SK-N-SH treated with all-trans-retinoic acid at 6 μM for 48 hours (cell line): ENCODE results near the gene TEKT1.

Experiments
- ARNTL ChIP-seq: fragments of 450-650 bp; formaldehyde crosslinking; IDR thresholded peaks from 2 replicates; pipeline ENCODE4 v1.5.0; 2020; ENCODE audit warnings: low read depth, mild to moderate bottlenecking, moderate library complexity, borderline replicate concordance
- BACH2 ChIP-seq: fragments of 250-450 bp; sonication (Bioruptor Pico); IDR thresholded peaks from 2 replicates; pipeline ENCODE4 v1.9.0; 2021; ENCODE audit warnings: mild to moderate bottlenecking, borderline replicate concordance
- CSRNP3 ChIP-seq: fragments of 250-450 bp; sonication (Bioruptor Pico); IDR thresholded peaks from 2 replicates; pipeline ENCODE4 v1.5.1; 2021; ENCODE audit warnings: mild to moderate bottlenecking, moderate library complexity
- ESRRG ChIP-seq: fragments of 250-450 bp; sonication (Bioruptor Pico); IDR thresholded peaks from 2 replicates; pipeline ENCODE4 v1.6.1; 2021; ENCODE audit warnings: mild to moderate bottlenecking
- ISL1 ChIP-seq: fragments of 250-450 bp; sonication (Bioruptor Pico); IDR thresholded peaks from 2 replicates; pipeline ENCODE4 v2.1.2; 2022; ENCODE audit warnings: mild to moderate bottlenecking, moderate library complexity
- OSR1 ChIP-seq: fragments of 250-450 bp; sonication (Bioruptor Pico); IDR thresholded peaks from 2 replicates; pipeline ENCODE4 v1.8.0; 2022; ENCODE audit warnings: moderate library complexity, mild to moderate bottlenecking, inconsistent platforms
- PATZ1 ChIP-seq: fragments of 250-450 bp; sonication (Bioruptor Pico); IDR thresholded peaks from 2 replicates; pipeline ENCODE4 v1.8.0; 2020; ENCODE audit warnings: mild to moderate bottlenecking, moderate library complexity, borderline replicate concordance
- POU6F1 ChIP-seq: fragments of 250-450 bp; sonication (Bioruptor Pico); IDR thresholded peaks from 2 replicates; pipeline ENCODE4 v1.8.0; 2021; ENCODE audit warnings: low read depth, mild to moderate bottlenecking, moderate library complexity, borderline replicate concordance
- PPARA ChIP-seq: fragments of 250-450 bp; sonication (Bioruptor Pico); IDR thresholded peaks from 2 replicates; pipeline ENCODE4 v1.5.0; 2020; ENCODE audit warnings: mild to moderate bottlenecking, borderline replicate concordance
- TCF4 ChIP-seq: fragments of 250-450 bp; sonication (Bioruptor Pico); IDR thresholded peaks from 2 replicates; pipeline ENCODE4 v1.8.0; 2021; ENCODE audit warnings: mild to moderate bottlenecking, moderate library complexity, borderline replicate concordance
- ZC3H10 ChIP-seq: fragments of 250-450 bp; sonication (Bioruptor Pico); IDR thresholded peaks from 2 replicates; pipeline ENCODE4 v1.5.1; 2021; ENCODE audit warnings: mild to moderate bottlenecking, moderate library complexity
- ZFP30 ChIP-seq: fragments of 450-650 bp; formaldehyde crosslinking; IDR thresholded peaks from 2 replicates; pipeline ENCODE4 v1.5.0; 2022; ENCODE audit warnings: mild to moderate bottlenecking, moderate library complexity
- ZNF70 ChIP-seq: fragments of 450-650 bp; formaldehyde crosslinking; IDR thresholded peaks from 2 replicates; pipeline ENCODE4 v1.5.0; 2020; ENCODE audit warnings: mild to moderate bottlenecking, moderate library complexity

- no peak for TF ChIP-seq ZNF70 (CRISPR knock-in tag)
- no peak for TF ChIP-seq ESRRG (CRISPR knock-in tag)
- TF ChIP-seq PPARA (CRISPR knock-in tag), result no peak
- TF ChIP-seq BACH2, result no peak
- no peak for TF ChIP-seq ARNTL (CRISPR knock-in tag)
- TF ChIP-seq OSR1 (CRISPR knock-in tag), result no peak
- TF ChIP-seq ZC3H10 (CRISPR knock-in tag), result no peak
- no peak for TF ChIP-seq PATZ1
- TF ChIP-seq POU6F1, result no peak
- no peak for TF ChIP-seq ISL1 (CRISPR knock-in tag)
- no peak for TF ChIP-seq CSRNP3 (CRISPR knock-in tag)
- no peak for TF ChIP-seq ZFP30 (CRISPR knock-in tag)
- TF ChIP-seq TCF4 (CRISPR knock-in tag), result no peak
Measured at GRCh38 chr17:6843241-6843880, 11.8 kb upstream of the TEKT1 start.
